ENCODE results near the gene ZSWIM2. TPM values are rescaled to one million over a fixed set of nuclear protein-coding genes. Genes with fewer than 3 reads are reported as not detected.
"Not testable (repeated sequence)": the region's sequence is repeated elsewhere in the genome, so short reads cannot be mapped to it uniquely, and the experiment has no call there.

ZSWIM2 gene, protein sequence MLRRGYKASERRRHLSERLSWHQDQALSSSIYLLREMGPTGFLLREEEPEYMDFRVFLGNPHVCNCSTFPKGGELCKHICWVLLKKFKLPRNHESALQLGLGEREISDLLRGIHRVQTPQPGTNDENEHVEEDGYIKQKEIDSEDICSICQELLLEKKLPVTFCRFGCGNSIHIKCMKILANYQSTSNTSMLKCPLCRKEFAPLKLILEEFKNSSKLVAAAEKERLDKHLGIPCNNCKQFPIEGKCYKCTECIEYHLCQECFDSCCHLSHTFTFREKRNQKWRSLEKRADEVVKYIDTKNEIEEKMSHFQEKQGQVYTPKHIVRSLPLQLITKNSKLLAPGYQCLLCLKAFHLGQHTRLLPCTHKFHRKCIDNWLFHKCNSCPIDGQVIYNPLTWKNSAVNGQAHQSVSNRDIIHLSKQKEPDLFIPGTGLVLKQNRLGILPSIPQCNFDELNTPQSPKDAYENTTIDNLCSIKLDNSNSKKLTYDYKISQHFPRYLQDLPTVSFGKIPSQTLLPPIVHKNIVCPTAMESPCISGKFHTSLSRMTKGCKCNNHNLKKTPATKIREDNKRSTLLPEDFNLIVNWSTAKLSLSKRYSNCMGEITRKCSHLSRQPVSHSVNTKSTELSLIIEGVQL
- polyA plus RNA-seq (2011; rRNA removed) (not detected in 2 replicates), polyA plus RNA-seq (2017; fragmentation: RNase III; extraction: RNeasy Plus Mini Kit Qiagen cat#74134 plus additional on column Dnase treatment) (not detected in 3 replicates), polyA minus RNA-seq (2011; rRNA and poly(A)+ RNA removed) (not detected in 2 replicates)
- not detected in 2 replicates for polyA plus RNA-seq (2012; cell fraction: cytosol; rRNA removed)
- not detected in 2 replicates for polyA plus RNA-seq (2012; cell fraction: nucleus; rRNA removed)

DNA sequence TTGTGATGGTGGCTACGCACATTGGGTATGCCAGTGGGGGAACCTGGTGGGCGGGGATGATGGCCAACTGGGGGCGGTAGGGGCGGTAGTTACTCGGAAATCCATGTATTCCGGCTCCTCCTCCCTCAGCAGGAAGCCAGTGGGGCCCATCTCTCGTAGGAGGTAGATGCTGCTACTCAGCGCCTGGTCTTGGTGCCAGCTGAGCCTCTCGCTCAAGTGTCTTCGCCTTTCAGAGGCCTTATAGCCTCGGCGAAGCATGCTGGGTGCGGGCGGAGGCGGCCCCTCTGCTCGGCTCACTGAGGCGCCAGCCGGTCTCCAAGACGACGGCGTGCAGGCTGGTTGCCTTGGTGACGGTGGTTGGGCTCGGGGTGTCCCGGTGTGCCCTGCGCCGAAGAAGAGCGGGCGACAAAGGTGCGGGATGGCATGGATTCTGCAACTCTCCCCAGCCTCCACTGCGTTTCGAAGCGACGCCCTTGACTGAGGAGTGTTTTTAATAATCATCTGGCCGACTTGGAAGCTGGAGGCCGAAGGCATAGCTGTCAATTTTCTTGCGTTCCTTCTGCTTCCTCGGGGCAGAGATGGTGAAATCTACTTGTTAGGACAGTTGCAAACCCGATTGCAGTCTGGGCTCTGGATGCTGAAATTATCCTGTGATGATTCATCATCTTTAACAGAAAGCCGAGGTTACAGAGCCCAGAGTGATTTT lies at the start of gene ZSWIM2:
Gene ZSWIM2, minus strand, starts transcription at position 298 of the 706 bp plus-strand sequence. Its CDS starts 40 bp downstream, at position 258.
- DNase-seq (ENCODE audit: low read depth in 1 of 2, low spot score in 1 of 2), result peak in 1 of 2 experiments; percentile 12
- ATAC-seq, result peak; percentile 66 to 72
- 54% methylated on average over 39 of the region's 39 CpGs for WGBS (ENCODE audit: missing lambda C conversion rate)
- CTCF ChIA-PET, result interaction anchor here (0.8 kb wide), 1 partner anchor 14 kb away, joined by 3 read pairs; no protein-coding TSS in a partner anchor
- POLR2A ChIA-PET, result no interaction called here
- Histone ChIP-seq H3K27ac (no peak within 1 kb of the TSS), H3K4me3 (0 out of 3 replicates have a peak within 1 kb of the TSS, but pooled peaks have one; percentile 16), H3K4me1 (0 out of 3 replicates have a peak, but pooled peaks cover 6% of the 10 kb centered on the region), H3K4me2 (peak within 1 kb of the TSS; percentile 55), H3K9me3 (no peaks in the 10 kb centered on the region)
- no peak for TF ChIP-seq RNF2 (IDR thresholded peaks at IDR 0.05; ENCODE audit: borderline replicate concordance, low read depth)
- no peak for TF ChIP-seq GATA3 (IDR thresholded peaks at IDR 0.05; ENCODE audit: borderline replicate concordance)
- no peak for TF ChIP-seq HOXA7 (CRISPR knock-in tag; IDR thresholded peaks at IDR 0.05)
- no peak for TF ChIP-seq EHF (CRISPR knock-in tag; IDR thresholded peaks at IDR 0.05)
- TF ChIP-seq POLR2A (IDR thresholded peaks at IDR 0.05; ENCODE audit: low read length), result no peak
- no peak for FAIRE-seq

GRCh38 chr2:186896220-186896619 lies 47.2 kb upstream of the ZSWIM2 start:
- ATAC-seq; CTCF ChIA-PET; H3K27ac ChIP-seq; FAIRE-seq; DNase-seq (ENCODE audit: low read depth in 1 of 2, low spot score in 1 of 2); H3K9me3 ChIP-seq; H3K4me2 ChIP-seq; H3K4me1 ChIP-seq; H3K4me3 ChIP-seq; POLR2A ChIA-PET: not testable (repeated sequence)
- 3% methylated on average over 2 of the region's 3 CpGs for WGBS (ENCODE audit: missing lambda C conversion rate)

DNA sequence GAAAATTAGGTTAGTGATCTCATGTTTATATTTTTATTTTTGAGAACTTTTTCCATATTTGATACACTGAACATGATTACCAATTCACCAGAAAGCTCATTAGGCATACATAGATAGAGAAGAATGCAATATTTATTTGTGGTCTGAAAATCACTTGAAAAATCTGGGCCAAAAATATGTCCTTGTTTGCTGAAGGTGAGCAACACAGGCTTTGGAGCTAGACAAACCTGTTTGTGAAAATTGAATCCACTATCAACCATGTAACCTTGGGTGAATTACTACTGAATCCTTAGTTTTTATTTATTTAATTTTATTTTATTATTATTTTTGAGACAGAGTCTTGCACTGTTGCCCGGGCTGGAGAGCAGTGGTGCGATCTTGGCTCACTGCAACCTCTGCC lies 46.5 kb upstream of the ZSWIM2 start:
- H3K4me1 ChIP-seq, result no peaks in the 10 kb centered on the region
- CTCF ChIA-PET, result interaction anchor here (0.6 kb wide), 1 partner anchor 332 kb away, joined by 3 read pairs; no protein-coding TSS in a partner anchor
- H3K4me2 ChIP-seq, result no peak overlapping the region
- FAIRE-seq (no peak), ATAC-seq (no peak), DNase-seq (ENCODE audit: low read depth in 1 of 2, low spot score in 1 of 2) (no peak)
- TF ChIP-seq CHD4 (IDR thresholded peaks at IDR 0.05; ENCODE audit: borderline replicate concordance) (no peak), CHD2 (IDR thresholded peaks at IDR 0.05; ENCODE audit: low read length, partially characterized antibody) (no peak), RNF2 (IDR thresholded peaks at IDR 0.05; ENCODE audit: borderline replicate concordance, low read depth) (no peak), ATOH8 (CRISPR knock-in tag; IDR thresholded peaks at IDR 0.05; ENCODE audit: low read depth) (no peak), TFCP2L1 (CRISPR knock-in tag; IDR thresholded peaks at IDR 0.05) (no peak), JUN (IDR thresholded peaks at IDR 0.05) (no peak), POLR2AphosphoS2 (conservative IDR thresholded peaks at IDR 0.05; ENCODE audit: low read length) (no peak), ZSCAN20 (CRISPR knock-in tag; IDR thresholded peaks at IDR 0.05) (no peak), RFX5 (IDR thresholded peaks at IDR 0.05) (no peak), HES2 (IDR thresholded peaks at IDR 0.05) (no peak), USF2 (IDR thresholded peaks at IDR 0.05) (no peak), HOXB5 (CRISPR knock-in tag; IDR thresholded peaks at IDR 0.05) (no peak), ZFP36 (IDR thresholded peaks at IDR 0.05; ENCODE audit: borderline replicate concordance, partially characterized antibody) (no peak), MAZ (IDR thresholded peaks at IDR 0.05; ENCODE audit: borderline replicate concordance, low read depth, low read length) (no peak), RARB (CRISPR knock-in tag; IDR thresholded peaks at IDR 0.05) (no peak), CBX2 (IDR thresholded peaks at IDR 0.05; ENCODE audit: borderline replicate concordance, low read depth) (no peak), PBX3 (IDR thresholded peaks at IDR 0.05) (no peak)
- TF ChIP-seq, protein P1, sequence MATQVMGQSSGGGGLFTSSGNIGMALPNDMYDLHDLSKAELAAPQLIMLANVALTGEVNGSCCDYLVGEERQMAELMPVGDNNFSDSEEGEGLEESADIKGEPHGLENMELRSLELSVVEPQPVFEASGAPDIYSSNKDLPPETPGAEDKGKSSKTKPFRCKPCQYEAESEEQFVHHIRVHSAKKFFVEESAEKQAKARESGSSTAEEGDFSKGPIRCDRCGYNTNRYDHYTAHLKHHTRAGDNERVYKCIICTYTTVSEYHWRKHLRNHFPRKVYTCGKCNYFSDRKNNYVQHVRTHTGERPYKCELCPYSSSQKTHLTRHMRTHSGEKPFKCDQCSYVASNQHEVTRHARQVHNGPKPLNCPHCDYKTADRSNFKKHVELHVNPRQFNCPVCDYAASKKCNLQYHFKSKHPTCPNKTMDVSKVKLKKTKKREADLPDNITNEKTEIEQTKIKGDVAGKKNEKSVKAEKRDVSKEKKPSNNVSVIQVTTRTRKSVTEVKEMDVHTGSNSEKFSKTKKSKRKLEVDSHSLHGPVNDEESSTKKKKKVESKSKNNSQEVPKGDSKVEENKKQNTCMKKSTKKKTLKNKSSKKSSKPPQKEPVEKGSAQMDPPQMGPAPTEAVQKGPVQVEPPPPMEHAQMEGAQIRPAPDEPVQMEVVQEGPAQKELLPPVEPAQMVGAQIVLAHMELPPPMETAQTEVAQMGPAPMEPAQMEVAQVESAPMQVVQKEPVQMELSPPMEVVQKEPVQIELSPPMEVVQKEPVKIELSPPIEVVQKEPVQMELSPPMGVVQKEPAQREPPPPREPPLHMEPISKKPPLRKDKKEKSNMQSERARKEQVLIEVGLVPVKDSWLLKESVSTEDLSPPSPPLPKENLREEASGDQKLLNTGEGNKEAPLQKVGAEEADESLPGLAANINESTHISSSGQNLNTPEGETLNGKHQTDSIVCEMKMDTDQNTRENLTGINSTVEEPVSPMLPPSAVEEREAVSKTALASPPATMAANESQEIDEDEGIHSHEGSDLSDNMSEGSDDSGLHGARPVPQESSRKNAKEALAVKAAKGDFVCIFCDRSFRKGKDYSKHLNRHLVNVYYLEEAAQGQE (IDR thresholded peaks at IDR 0.05), result no peak
- H3K27ac ChIP-seq, result no peak overlapping the region
- WGBS (ENCODE audit: missing lambda C conversion rate), result 17% methylated on average over 2 of the region's 2 CpGs
- POLR2A ChIA-PET, result no interaction called here
- H3K4me3 ChIP-seq, result no peak overlapping the region
- H3K9me3 ChIP-seq, result no peaks in the 10 kb centered on the region

Measured in A549 (cell line).